ENCODE results near the gene SLC20A1.

SLC20A1 gene

GRCh38 chr2:112712465-112712864, 66.7 kb downstream of the SLC20A1 start:
- no peak for DNase-seq

GRCh38 chr2:112712903-112713584, 67.3 kb downstream of the SLC20A1 start:
- DNase-seq: no peak

Data from T-helper 9 cell (primary cell).